Gastrocnemius medialis (tissue), 4 donors: ENCODE results near the gene PRRT4.

ENCODE experiments used
- CTCF ChIP-seq, 5 experiments: fragments of 450-650 bp in 3 of 5; fragments of 200-600 bp in 2 of 5; sonication (generic) in 2 of 5; IDR thresholded peaks in 4 of 5; conservative IDR thresholded peaks in 1 of 5; 1 replicate in 4 of 5; 2 replicates in 1 of 5; pipeline ENCODE4 v1.5.1; 2016 to 2019; ENCODE audit warnings: antibody characterized with exemption in 5 of 5, mild to moderate bottlenecking in 3 of 5, moderate library complexity in 3 of 5
- POLR2A ChIP-seq, 2 donors: fragments of 450-650 bp; IDR thresholded peaks; one replicate each; pipeline ENCODE4 v1.6.1; 2017; ENCODE audit warnings: antibody characterized with exemption in 2 of 2, mild to moderate bottlenecking in 2 of 2, moderate library complexity in 2 of 2

DNA sequence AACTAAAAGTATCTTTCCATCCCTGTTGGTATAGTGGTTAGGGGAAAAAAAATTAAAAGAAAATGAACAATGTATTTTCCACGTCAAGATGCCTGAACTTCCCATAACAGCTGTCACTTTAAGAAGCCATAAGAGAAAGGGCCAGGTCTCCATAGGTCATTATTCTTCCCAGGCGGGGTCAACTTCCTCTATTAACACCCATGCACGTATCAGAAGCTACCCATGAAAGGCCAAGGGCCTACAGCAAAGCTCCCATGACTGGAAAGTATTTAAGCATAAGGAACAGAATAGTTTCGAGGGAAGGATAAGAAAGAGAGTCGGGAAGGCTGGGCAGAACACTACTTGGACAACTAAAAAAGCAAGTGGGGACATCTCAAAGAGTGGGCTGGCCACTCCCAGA lies 57.8 kb downstream of the PRRT4 start:
- TF ChIP-seq CTCF (IDR thresholded peaks at IDR 0.05 in 4 of 5, conservative IDR thresholded peaks at IDR 0.05 in 1 of 5) = no peak
- no peak for TF ChIP-seq POLR2A (IDR thresholded peaks at IDR 0.05)
